GM12872 (cell line): ENCODE data around the gene ZRANB3.

Experiments used
- CTCF ChIP-seq: IDR thresholded peaks from 3 replicates; pipeline ENCODE4 v1.5.1; 2011; ENCODE audit warnings: low read depth, mild to moderate bottlenecking, low read length, moderate library complexity; ENCODE audit not compliant: insufficient read depth

The ZRANB3 gene

GRCh38 chr2:135202751-135203150 lies 328.3 kb downstream of the ZRANB3 start:
- no peak for TF ChIP-seq CTCF

GRCh38 chr2:135198481-135198880 lies 332.5 kb downstream of the ZRANB3 start:
- no peak for TF ChIP-seq CTCF

- no peak for TF ChIP-seq CTCF
Observed at GRCh38 chr2:135190799-135191198, 340.2 kb downstream of the ZRANB3 start.

GRCh38 chr2:135189148-135189547 lies 341.9 kb downstream of the ZRANB3 start:
- TF ChIP-seq CTCF = no peak

- no peak for TF ChIP-seq CTCF
Observed at GRCh38 chr2:135187270-135187669, 343.7 kb downstream of the ZRANB3 start.

GRCh38 chr2:135186054-135186453 lies 345.0 kb downstream of the ZRANB3 start:
- TF ChIP-seq CTCF = no peak

- no peak for TF ChIP-seq CTCF
Observed at GRCh38 chr2:135183822-135184221, 347.2 kb downstream of the ZRANB3 start.

GRCh38 chr2:135182601-135183000 lies 348.4 kb downstream of the ZRANB3 start:
- TF ChIP-seq CTCF = no peak
